WTC11 (cell line): ENCODE measurements around the gene SRMS.

Experiments
- CREB1 ChIP-seq: sonication (generic); formaldehyde crosslinking; IDR thresholded peaks from 2 replicates; pipeline ENCODE4 v1.8.0; 2023; ENCODE audit warnings: mild to moderate bottlenecking, missing genetic modification reagents
- CTCF ChIP-seq: fragments of 200-600 bp; IDR thresholded peaks from 2 replicates; pipeline ENCODE4 v1.8.0; 2022; ENCODE audit warnings: antibody characterized with exemption
- FOXK1 ChIP-seq: sonication (generic); formaldehyde crosslinking; IDR thresholded peaks from 2 replicates; pipeline ENCODE4 v1.8.0; 2022; ENCODE audit warnings: mild to moderate bottlenecking, moderate library complexity, missing genetic modification reagents
- MAX ChIP-seq: sonication (generic); formaldehyde crosslinking; IDR thresholded peaks from 2 replicates; pipeline ENCODE4 v1.8.0; 2022; ENCODE audit warnings: mild to moderate bottlenecking, missing genetic modification reagents
- TCF7 ChIP-seq: sonication (generic); formaldehyde crosslinking; IDR thresholded peaks from 2 replicates; pipeline ENCODE4 v1.8.0; 2022; ENCODE audit warnings: mild to moderate bottlenecking, low read depth, missing genetic modification reagents, moderate library complexity
- TP53 ChIP-seq: sonication (generic); formaldehyde crosslinking; IDR thresholded peaks from 2 replicates; pipeline ENCODE4 v1.8.1; 2023; ENCODE audit warnings: mild to moderate bottlenecking, missing genetic modification reagents

GRCh38 chr20:63495167-63495720 is 52.3 kb downstream of the SRMS start:
- no peak for TF ChIP-seq FOXK1
- no peak for TF ChIP-seq TP53 (CRISPR knock-in tag)
- no peak for TF ChIP-seq TCF7 (CRISPR knock-in tag)
- no peak for TF ChIP-seq CTCF
- no peak for TF ChIP-seq MAX (CRISPR knock-in tag)
- no peak for TF ChIP-seq CREB1
